ENCODE measurements around the gene PAK6.

DNA sequence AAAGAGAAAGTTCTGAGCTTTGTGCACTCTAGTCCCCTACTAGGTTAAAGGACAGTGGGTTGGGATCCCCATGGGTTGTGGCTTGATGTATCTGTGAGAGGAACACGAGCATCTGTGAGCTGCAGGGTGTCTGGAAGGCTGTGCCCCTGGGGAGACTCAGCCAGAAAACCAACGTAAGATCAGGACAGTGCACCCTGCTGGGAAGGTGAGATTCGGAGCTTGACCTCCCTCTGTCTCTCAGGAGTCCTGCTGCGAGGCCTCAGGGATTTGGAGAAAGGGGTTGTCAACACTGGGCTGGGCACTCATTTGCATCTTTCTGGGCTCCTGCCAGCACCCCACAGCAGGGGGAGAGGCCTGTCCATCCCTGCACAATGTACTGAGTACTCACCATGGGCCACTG lies 28.8 kb downstream of the PAK6 start:
- TF ChIP-seq, protein P1, sequence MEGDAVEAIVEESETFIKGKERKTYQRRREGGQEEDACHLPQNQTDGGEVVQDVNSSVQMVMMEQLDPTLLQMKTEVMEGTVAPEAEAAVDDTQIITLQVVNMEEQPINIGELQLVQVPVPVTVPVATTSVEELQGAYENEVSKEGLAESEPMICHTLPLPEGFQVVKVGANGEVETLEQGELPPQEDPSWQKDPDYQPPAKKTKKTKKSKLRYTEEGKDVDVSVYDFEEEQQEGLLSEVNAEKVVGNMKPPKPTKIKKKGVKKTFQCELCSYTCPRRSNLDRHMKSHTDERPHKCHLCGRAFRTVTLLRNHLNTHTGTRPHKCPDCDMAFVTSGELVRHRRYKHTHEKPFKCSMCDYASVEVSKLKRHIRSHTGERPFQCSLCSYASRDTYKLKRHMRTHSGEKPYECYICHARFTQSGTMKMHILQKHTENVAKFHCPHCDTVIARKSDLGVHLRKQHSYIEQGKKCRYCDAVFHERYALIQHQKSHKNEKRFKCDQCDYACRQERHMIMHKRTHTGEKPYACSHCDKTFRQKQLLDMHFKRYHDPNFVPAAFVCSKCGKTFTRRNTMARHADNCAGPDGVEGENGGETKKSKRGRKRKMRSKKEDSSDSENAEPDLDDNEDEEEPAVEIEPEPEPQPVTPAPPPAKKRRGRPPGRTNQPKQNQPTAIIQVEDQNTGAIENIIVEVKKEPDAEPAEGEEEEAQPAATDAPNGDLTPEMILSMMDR (IDR thresholded peaks at IDR 0.05) = no peak
- TF ChIP-seq EP300 (IDR thresholded peaks at IDR 0.05) (no peak), POLR2A (IDR thresholded peaks at IDR 0.05) (no peak)

Measured in gastroesophageal sphincter (tissue), 3 donors.